Epithelial cell of proximal tubule (primary cell): ENCODE results near the gene PPM1E. TPM values are rescaled to one million over a fixed set of nuclear protein-coding genes. Genes with fewer than 3 reads are reported as not detected.
A peak's percentile ranks its signal among the peaks of the same experiment; 100 is the strongest.
"Not testable (repeated sequence)": the region's sequence is repeated elsewhere in the genome, so short reads cannot be mapped to it uniquely, and the experiment has no call there.

ENCODE experiments used
- DNase-seq: peaks from one replicate; pipeline ENCODE4 v3.0.0-alpha.2; 2011; ENCODE audit warnings: low read depth
- H3K4me3 ChIP-seq: 2 replicates; pipeline ENCODE4 v1.5.1; 2011; ENCODE audit warnings: low read depth, mild to moderate bottlenecking, low read length
- CTCF ChIP-seq: conservative IDR thresholded peaks from 2 replicates; pipeline ENCODE4 v1.5.1; 2012; ENCODE audit warnings: low read depth, mild to moderate bottlenecking, low read length
- total RNA-seq: library from RNA; depleted of rRNA; stranded (reverse); fragments of >200 nt; gene quantifications from 2 replicates; pipeline ENCODE4 v1.2.3, GENCODE V29; 2015

Gene PPM1E
- total RNA-seq, 1 donor from 2014 or later, result 1.7 TPM

GRCh38 chr17:58936295-58936694 lies 180.6 kb downstream of the PPM1E start:
- TF ChIP-seq CTCF, result no peak
- no peak for DNase-seq
- no peak overlapping the region for H3K4me3 ChIP-seq

- no peak for TF ChIP-seq CTCF
- no peak overlapping the region for H3K4me3 ChIP-seq
- no peak for DNase-seq
Measured at GRCh38 chr17:58944166-58944565, 188.5 kb downstream of the PPM1E start.

DNA sequence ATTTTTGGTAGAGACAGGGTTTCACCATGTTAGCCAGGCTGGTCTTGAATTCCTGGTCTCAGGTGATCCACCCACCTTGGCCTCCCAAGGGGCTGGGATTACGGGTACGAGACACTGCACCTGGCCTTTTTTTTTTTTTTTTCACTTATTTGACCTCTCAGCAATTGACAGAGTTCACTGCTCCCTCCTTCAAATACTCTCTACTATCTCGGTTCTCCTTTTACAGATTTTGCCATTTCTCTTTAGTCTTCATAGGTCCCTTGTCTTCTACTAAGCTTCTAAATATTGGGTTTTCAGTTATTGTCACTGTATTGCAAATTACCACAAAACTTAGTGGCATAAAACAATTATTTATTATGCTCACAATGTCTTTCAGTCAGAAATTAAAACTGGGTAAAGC lies 191.8 kb downstream of the PPM1E start:
- TF ChIP-seq CTCF, result no peak
- no peak overlapping the region for H3K4me3 ChIP-seq
- no peak for DNase-seq

- no peak overlapping the region for H3K4me3 ChIP-seq
- TF ChIP-seq CTCF, result no peak
- no peak for DNase-seq
Measured at GRCh38 chr17:58947824-58948223, 192.2 kb downstream of the PPM1E start.

GRCh38 chr17:58954358-58954757 lies 198.7 kb downstream of the PPM1E start:
- not testable (repeated sequence) for DNase-seq, H3K4me3 ChIP-seq

GRCh38 chr17:58956997-58957724 lies 201.5 kb downstream of the PPM1E start:
- DNase-seq, result no peak
- no peak overlapping the region for H3K4me3 ChIP-seq
- no peak for TF ChIP-seq CTCF

GRCh38 chr17:58957725-58958073 lies 202.0 kb downstream of the PPM1E start:
- not testable (repeated sequence) for DNase-seq, H3K4me3 ChIP-seq

- peak; percentile 64 for TF ChIP-seq CTCF
- peak; percentile 69 for DNase-seq
- no peak overlapping the region for H3K4me3 ChIP-seq
Measured at GRCh38 chr17:58960068-58960467, 204.4 kb downstream of the PPM1E start.
